ENCODE results near the gene POLR2E.

POLR2E gene

GRCh38 chr19:1093330-1093729 is 1.8 kb downstream of the POLR2E start:
- no peak for DNase-seq

DNA sequence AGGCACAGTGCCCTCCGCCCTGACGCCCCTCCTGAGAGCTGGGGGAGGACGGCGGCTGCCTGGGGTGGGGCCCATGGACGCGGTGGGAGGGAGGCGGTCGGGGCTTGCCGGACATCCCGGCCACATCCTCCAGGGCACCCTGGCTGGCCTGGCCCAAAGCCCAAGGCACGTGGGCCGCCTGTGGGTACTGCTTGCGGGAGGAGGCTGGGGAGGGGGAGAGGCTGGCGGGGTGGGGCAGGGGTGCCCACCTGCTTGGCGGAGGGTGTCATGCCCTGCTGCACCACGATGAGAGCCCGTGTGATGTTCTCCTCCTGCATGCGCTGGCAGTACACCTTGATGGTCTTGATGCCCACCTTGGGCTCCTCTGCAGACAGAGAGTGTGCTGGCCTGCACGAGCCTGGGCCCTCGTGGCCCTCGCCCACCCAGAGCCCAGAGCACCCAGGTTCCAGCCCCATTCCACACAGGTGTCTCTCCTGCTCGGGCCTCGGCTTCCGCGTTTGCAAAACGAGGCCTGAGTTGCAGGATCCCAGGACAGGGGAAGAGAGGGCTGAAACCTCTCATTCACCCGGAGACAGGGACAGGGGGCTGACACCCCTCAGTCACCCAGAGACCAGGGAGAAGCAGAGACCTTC is 3.5 kb downstream of the POLR2E start:
- DNase-seq = no peak

DNA sequence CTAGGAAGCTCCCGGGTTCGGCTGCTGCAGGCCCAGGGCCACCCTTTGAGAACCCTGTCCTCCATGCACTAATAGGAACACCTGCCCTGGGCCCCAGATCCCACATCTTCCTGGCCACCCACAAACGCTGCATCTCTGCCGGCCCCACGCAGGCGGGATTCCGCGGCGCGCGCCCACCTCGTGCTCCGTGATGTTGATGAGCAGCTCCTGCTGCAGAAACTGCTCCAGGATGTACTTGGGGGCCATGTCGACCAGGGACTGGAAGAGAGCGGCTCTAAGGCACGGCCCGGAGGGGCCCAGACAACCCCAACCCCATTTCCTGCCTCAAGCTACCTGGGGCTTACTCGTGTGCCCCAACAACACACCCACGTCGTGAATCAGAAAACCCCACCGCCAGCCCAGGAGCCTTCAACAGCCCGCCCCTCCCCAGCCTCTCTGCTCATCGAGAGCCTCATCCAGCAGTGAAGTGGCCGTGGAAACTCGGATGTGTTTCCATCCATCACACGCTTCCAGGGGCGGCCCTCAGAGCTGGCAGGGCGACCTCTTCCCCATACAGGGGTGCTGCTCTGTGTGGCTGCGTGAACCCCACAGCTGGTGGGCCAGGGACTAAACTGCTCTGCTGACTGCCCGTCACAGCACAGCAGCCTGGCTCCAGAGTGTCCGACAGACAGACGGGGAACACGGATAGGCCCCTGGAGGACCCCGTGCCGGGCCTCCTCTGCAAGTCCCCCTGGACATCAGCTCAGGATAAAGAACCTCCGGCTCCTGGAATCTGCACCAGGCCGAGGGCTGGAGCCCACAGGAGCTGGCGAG is 4.2 kb downstream of the POLR2E start:
- DNase-seq = no peak

- no peak for DNase-seq
Observed at GRCh38 chr19:1089891-1090290, 5.3 kb downstream of the POLR2E start.

- no peak for DNase-seq
Observed at GRCh38 chr19:1089126-1089771, 5.9 kb downstream of the POLR2E start.

DNA sequence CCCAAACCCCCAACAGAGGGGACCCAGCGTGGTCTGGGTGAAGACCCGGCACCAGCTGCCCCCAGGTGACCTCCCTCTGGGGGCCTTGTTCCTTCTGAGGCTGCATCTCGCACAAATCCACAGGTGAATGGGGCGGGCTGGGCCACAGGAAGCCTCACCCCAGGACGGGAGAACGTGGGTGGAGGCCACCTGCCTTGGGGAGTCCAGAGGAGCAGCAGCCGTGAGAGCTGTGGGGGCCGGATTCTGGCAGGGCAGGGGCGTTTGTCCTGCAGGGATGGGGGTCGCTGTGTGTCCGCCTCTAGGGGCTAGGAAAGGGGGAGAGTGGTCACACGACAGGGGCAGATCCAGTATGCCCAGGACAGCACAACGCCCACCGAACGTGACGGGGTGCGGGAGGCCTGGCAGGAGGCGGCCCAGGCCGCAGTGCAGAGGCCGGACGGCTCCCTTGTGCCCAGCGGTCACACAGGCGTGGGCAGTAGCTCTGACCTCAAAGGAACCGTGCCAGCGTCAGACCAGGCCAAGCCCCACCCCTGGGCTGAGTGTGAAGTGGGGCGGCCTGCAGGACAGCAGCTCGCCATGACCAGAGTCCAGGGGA is 6.7 kb downstream of the POLR2E start:
- no peak for DNase-seq

GRCh38 chr19:1087813-1088415 is 7.3 kb downstream of the POLR2E start:
- no peak for DNase-seq

DNA sequence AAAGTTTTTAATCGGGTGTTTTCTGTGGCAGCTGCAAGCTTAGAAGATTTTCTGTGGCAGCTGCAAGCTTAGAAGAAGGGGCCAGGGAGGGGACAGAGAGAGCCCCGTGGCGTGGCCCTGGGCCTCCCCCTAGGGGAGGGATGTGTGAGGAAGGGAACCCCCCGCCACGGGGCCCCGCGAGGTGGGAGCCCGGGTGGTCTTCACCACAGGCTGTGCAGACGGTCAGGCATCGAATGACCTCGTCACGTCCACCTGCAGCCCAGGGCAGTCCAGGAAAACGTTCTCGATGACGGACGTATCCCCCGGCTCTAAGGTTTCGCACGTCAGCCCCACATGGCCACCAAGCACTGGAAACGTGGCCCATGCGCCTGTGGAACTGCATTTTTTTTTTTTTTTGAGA is 8.6 kb downstream of the POLR2E start:
- DNase-seq = no peak

GRCh38 chr19:1085676-1086442 is 9.3 kb downstream of the POLR2E start:
- no peak for DNase-seq

DNA sequence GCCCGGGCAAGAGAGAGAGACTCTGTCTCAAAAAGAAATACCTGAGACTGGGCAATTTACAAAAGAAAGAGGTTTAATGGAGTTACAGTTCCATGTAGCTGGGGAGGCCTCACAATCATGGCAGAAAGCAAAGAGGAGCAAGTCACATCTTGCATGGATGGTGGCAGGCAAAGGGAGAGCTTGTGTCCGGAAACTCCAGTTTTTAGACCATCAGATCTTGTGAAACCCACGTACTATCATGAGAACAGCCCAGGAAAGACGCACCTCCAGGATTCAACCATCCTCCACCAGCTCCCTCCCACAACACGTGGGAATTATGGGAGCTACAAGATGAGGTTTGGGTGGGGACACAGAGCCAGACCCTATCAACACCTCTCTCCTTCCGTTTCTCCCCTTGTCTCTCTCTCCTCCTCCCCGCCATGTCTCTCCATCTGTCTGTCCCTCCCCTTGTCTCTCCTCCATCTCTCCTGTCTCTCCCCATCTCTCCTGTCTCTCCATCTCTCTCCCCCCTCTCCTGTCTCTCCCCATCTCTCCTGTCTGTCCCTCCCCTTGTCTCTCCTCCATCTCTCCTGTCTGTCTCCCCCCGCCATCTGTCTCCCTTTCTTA is 10.0 kb downstream of the POLR2E start:
- DNase-seq = no peak

- DNase-seq = no peak
Observed at GRCh38 chr19:1084024-1084868, 10.9 kb downstream of the POLR2E start.

GRCh38 chr19:1082928-1083816 is 12.0 kb downstream of the POLR2E start:
- no peak for DNase-seq

DNA sequence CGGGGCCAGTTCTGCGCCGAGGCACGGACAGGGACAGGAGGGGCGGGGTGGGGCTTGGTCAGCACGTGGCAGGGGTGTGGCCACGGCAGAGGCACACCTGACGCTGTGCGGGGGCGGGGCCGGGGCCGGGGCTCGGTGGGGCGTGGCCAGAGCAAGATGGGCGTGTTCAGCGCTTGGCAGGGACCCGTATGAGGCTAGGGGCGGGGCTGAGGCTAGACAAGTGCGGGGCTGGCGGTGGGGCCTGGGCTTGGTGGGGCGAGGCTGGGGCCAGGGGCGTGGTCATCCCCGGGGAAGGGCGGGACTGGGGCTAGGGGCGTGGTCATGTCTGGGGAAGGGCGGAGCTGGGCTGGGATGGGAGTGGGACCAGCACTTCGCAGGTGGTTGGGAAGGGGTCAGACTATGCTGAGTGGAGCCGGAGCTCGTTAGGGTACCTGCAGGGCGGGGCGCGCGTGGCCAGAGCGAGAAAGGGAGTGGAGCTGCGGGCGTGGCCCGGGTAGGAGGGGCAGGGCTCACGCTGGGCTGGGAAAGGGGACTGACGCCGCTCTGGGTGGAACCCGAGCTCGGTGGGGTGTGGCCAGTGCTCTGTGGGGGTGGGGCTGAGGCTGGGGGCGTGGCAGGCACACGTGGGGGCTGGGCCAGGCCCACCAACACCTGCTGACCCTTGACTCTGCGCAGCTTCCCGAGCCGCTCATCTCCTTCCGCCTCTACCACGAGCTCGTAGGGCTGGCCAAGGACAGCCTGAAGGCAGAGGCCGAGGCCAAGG is 12.8 kb downstream of the POLR2E start:
- peak; percentile 99 for DNase-seq

DNA sequence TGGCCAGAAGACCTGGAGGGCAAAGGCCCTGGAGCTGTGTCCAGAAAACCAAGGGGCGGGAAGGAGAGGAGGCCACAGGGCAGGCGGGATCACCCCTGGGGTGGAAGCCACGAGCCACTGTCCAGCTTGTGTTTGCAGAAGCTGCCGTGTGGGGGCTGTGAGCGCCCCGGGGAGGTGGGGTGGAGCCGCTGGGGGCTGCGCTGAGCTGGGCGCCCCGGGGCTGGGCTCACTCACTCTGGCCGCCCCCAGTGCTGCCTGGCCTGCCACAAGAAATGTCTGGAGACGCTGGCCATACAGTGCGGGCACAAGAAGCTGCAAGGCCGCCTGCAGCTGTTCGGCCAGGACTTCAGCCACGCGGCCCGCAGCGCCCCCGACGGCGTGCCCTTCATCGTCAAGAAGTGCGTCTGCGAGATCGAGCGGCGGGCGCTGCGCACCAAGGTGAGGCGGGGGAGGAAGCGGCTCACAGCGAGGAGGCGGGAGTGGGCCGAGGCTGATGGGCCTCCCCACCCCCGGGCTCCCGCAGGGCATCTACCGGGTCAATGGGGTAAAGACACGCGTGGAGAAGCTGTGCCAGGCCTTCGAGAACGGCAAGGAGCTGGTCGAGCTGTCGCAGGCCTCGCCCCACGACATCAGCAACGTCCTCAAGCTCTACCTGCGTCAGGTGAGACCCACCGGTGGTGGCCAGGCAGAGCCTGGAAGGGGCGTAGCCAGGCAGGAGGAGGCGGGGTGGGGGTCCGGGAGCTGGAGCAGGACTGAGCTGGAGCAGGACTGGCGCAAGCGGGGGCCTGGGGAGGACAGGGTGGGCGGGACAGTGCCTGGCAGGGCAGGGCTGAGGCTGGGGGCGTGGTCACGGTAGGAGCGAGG is 13.6 kb downstream of the POLR2E start:
- peak; percentile 50 for DNase-seq

DNA sequence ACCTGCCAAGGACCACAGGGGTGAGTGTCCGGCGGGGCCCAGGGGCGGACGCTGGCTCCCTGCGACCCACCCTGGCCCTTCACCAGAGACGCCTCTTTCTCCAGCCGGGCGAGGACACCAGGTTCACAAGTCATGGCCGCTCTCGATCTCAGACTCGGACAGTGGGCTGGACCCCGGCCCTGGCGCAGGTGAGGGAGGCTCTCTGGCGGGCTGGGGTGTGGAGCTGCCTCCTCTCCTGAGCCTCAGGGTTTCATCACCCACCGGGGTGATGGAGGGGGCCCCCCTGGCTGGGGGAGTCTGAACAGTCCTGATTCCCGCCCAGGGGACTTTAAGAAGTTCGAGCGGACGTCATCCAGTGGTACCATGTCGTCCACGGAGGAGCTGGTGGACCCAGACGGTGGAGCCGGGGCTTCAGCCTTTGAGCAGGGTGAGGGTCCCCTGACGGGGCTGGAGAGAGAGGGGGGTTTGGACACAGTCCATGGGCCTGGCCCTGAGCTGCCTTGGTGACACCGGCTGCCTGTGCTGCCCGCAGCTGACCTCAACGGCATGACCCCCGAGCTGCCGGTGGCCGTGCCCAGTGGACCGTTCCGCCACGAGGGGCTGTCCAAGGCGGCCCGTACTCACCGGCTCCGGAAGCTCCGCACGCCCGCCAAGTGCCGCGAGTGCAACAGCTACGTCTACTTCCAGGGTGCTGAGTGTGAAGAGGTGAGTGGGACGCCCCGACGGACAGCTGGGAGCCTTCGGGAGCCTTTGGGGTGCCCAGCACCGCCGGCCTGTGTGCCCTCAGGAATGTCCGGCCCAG is 14.6 kb downstream of the POLR2E start:
- no peak for DNase-seq

GRCh38 chr19:1079566-1080111 is 15.5 kb downstream of the POLR2E start:
- no peak for DNase-seq

- DNase-seq = no peak
Observed at GRCh38 chr19:1076951-1077350, 18.2 kb downstream of the POLR2E start.

Data from NCI-H345 (cell line).